Heart right ventricle (tissue), 16 donors: Measurements from ENCODE around the gene PIM3. TPM values are rescaled to one million over a fixed set of nuclear protein-coding genes. Genes with fewer than 3 reads are reported as not detected.

ENCODE experiments used
- ATAC-seq, 8 donors: fragments of 200-7000 bp; cut with Tn5 transposase; one replicate each; pipeline ENCODE4 v1.9.1; 2020; ENCODE audit warnings: mild to moderate bottlenecking in 8 of 8, moderate library complexity in 8 of 8, moderate number of reproducible peaks in 1 of 8
- DNase-seq, 2 donors: peaks; one replicate each; pipeline ENCODE4 v3.0.0-alpha.2; 2020
- H3K27ac ChIP-seq, 10 donors: fragments of 200-600 bp; sonication (generic) in 2 of 10; one replicate each; pipeline versions ENCODE4 v1.5.0 to v1.8.0; 2020 to 2022; ENCODE audit warnings: mild to moderate bottlenecking in 3 of 10
- H3K27me3 ChIP-seq, 7 donors: fragments of 200-600 bp; one replicate each; pipeline ENCODE4 v1.8.0; 2021 to 2022; ENCODE audit warnings: mild to moderate bottlenecking in 2 of 7
- H3K36me3 ChIP-seq, 9 donors: fragments of 200-600 bp; sonication (generic) in 1 of 9; one replicate each; pipeline versions ENCODE4 v1.5.0 to v1.8.0; 2020 to 2022; ENCODE audit warnings: mild to moderate bottlenecking in 2 of 9
- H3K4me1 ChIP-seq, 9 donors: fragments of 200-600 bp; sonication (generic) in 1 of 9; one replicate each; pipeline versions ENCODE4 v1.5.0 to v1.8.0; 2020 to 2022; ENCODE audit warnings: mild to moderate bottlenecking in 4 of 9
- H3K4me3 ChIP-seq, 10 donors: fragments of 200-600 bp; sonication (generic) in 2 of 10; one replicate each; pipeline versions ENCODE4 v1.5.0 to v1.8.0; 2020 to 2022; ENCODE audit warnings: mild to moderate bottlenecking in 7 of 10, moderate library complexity in 2 of 10
- H3K9me3 ChIP-seq, 11 donors: fragments of 200-600 bp in 10 of 11; sonication (generic) in 2 of 11; one replicate each; pipeline versions ENCODE4 v1.5.0 to v1.8.0; 2013 to 2022; ENCODE audit warnings: mild to moderate bottlenecking in 2 of 11, control low read depth in 1 of 11, moderate library complexity in 1 of 11
- WGBS, 2 donors: extraction: QIAGEN DNeasy Blood & Tissue Kit; methylation state at CpG; one replicate each; pipeline ENCODE4 v1.1.7; 2013; ENCODE audit warnings: inconsistent platforms in 1 of 2; 5-methylcytosine and 5-hydroxymethylcytosine counted together
- intact Hi-C, 10 donors: fragments of 100-400 bp; cut with DNase I; formaldehyde crosslinking; loops; one replicate each; pipeline versions ENCODE4 v1.11.1 to v1.14.2; 2022
- polyA plus RNA-seq, 2 donors: library from polyadenylated mRNA; stranded (reverse); fragments of 200-250 nt; gene quantifications; one replicate each; pipeline ENCODE4 v1.2.3, GENCODE V29; 2013
- total RNA-seq, 10 donors: library from RNA; stranded (reverse); fragmentation: NEBNext Ultra II Directional in 3 of 10; extraction: Animal tissue kit (Norgen Biotek cat#: 25700) in 3 of 10; gene quantifications; one replicate each; pipeline versions ENCODE4 v1.2.1 to v1.2.4, GENCODE V29; 2021 to 2023
- TF ChIP-seq, protein P1 (sequence below), 9 donors: fragments of 200-600 bp; sonication (generic) in 2 of 9; IDR thresholded peaks; one replicate each; pipeline versions ENCODE4 v1.5.0 to v1.8.0; 2021 to 2022; ENCODE audit warnings: antibody characterized with exemption in 9 of 9, mild to moderate bottlenecking in 5 of 9, moderate library complexity in 1 of 9
- donor health status: Arrhythmogenic right ventricular cardiomyopathy.
- donor health status: ischemic (EF 13 %, LVEDD 7.1; RV severe dilation, severe dysfunction).
- donor health status: healthy with polysubstance abuse.
- donor health status: DM: no; HTN: yes; CAD: no.
- donor health status: DM: no; HTN: no; CAD: no.
- donor health status: ischemic (EF 25% LVEDD 6.9; RV normal size, moderate dysfunction).
- donor health status: ischemic (EF 25% LVEDD 5.7; RV mildly dilated, moderate dysfunction).
- donor health status: healthy.
- donor health status: DM: yes; HTN: yes; CAD: no.
- donor health status: Ischemic cardiomyopathy.
- donor health status: ischemic (EF 35%, LVEDD 5.7; RV mildly dilated, moderate dysfunction).
- donor health status: nonischemic (EF 11% LVEDD 7.7; RV severe dilation, severe dysfunction).
- donor health status: DM: yes; HTN: yes; CAD: no.
- donor health status: PGD.
- donor health status: ischemic (EF 29% LVEDD 5.4; RV normal size, mild dysfunction).
- donor health status: nonischemic (EF 23%, LVEDD 6.1; RV moderate dilation, normal function).

The PIM3 gene
- total and polyA plus RNA-seq, 12 donors: 27.4 to 81.6 (median 43.7) TPM

DNA sequence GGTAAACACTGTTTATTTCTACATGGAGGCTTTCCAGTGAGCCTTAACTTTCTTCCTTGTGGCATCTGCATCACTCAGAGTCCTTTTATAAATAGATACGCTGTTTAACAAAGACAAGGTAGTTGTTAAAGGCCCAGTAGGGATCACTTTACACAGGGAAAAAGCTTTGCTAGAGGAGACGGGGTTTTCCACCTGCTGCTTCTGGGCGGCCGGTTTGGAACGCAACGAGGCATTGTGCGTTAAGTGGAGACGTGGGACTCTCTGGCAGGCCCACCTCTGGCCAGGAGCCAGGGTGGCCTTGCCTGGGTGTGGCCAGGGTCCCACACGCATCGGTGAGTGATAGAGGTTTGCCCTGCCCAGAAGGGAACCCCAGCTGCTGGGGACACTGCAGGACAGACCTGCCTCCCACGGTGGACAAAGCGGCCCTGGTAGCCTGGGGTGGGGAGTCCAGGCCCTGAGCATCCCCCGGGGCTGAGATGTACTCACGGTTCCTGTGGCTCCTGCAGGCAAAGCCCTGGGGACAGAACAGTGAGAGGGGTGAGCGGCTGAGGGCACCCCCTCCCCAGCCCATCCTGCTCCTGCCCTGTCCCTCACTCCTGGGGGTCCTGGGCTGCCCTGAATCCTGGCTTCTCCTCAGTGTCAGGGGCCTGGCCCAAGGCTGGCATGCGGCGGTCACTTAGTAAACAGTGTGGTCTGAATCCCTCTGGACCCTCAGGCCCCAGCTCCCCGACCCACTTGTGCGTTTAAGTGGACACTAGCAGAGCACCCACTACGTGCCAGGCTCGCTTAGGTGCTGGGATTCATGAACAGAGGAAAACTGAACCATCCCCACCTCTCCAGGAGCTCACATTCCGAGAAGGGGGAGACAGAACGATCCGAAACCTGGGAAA, 47.8 kb downstream of the PIM3 start:
- 77 to 79% methylated on average over 24 of the region's 24 CpGs for WGBS, 2 donors
- DNase-seq (no peak), ATAC-seq (no peak)
- Histone ChIP-seq H3K4me3 (no peak overlapping the region), H3K27ac (no peak overlapping the region), H3K9me3 (no peaks in the 10 kb centered on the region), H3K36me3 (no peaks in the 10 kb centered on the region), H3K27me3 (peaks cover 24 to 57% (median 42%) of the 10 kb centered on the region in 7 donors), H3K4me1 (peaks cover 0 to 5% (median 0%) of the 10 kb centered on the region in 9 donors)
- TF ChIP-seq, protein P1, sequence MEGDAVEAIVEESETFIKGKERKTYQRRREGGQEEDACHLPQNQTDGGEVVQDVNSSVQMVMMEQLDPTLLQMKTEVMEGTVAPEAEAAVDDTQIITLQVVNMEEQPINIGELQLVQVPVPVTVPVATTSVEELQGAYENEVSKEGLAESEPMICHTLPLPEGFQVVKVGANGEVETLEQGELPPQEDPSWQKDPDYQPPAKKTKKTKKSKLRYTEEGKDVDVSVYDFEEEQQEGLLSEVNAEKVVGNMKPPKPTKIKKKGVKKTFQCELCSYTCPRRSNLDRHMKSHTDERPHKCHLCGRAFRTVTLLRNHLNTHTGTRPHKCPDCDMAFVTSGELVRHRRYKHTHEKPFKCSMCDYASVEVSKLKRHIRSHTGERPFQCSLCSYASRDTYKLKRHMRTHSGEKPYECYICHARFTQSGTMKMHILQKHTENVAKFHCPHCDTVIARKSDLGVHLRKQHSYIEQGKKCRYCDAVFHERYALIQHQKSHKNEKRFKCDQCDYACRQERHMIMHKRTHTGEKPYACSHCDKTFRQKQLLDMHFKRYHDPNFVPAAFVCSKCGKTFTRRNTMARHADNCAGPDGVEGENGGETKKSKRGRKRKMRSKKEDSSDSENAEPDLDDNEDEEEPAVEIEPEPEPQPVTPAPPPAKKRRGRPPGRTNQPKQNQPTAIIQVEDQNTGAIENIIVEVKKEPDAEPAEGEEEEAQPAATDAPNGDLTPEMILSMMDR (IDR thresholded peaks at IDR 0.05): no peak
- intact Hi-C loops: no loop called here

DNA sequence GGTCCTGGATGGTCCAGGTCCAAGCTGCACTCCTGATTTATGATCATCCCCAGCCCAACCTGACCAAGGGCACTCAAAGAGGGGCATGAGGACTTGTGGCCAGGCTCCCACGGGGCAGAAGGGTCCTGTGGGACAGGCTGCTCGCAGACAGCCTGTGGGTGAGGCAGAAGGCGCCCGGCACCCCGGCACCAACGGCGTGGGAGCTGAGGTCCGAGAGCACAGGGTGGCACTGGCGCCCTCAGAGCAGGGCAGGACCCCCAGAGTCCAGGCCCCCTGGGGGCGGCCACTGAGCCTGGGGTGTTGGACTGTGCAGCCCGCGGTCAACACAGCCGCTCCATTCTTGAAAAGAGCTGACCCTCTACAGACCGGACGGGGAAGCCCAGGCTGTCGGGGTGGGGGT, 48.7 kb downstream of the PIM3 start:
- peaks cover 27 to 61% (median 51%) of the 10 kb centered on the region in 7 donors for H3K27me3 ChIP-seq

DNA sequence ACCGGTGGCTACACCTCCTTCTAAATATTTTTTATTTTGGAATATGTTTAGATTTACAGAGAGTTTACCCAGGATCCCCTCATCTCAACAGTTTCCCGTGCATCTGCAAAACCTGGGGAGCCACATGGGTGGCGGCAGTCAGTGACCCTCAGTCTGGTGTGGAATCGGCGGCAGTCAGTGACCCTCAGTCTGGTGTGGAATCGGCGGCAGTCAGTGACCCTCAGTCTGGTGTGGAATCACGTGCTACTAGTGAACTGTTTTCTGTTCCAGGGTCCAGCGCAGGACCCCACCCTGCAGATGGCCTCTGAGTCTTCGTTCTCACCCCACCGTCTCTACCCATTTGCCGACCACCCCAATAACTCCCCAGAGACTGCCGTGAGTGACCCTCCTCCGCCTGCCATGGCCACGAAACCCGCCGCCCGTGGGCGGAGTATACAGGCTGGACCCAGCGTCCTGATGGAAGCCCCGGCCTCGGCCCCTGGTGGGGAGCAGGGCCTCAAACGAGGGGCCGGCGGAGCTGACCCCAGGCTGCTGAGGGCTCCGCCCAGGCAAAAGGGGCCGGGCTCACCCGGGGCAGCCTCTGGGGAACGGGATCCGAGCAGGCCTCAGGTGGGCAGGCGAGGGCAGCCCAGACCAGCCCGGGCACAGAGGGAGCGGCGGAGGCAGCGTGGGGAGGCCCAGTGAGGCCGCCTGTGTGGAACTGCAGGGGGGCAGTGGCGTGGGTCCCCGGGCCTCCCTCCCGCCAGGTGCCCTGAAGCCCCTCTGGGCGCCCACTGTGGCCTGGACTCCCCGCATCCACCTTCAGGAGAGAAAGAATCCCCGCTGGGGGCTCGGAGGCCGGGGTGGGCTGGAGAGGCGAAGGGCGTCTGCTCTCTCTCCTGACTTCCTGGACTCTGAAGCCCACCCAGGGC, 49.4 kb downstream of the PIM3 start:
- ATAC-seq (no peak), DNase-seq (no peak)
- Histone ChIP-seq H3K4me1 (peaks cover 0 to 12% (median 6%) of the 10 kb centered on the region in 9 donors), H3K4me3 (no peak overlapping the region), H3K27ac (no peak overlapping the region), H3K36me3 (no peaks in the 10 kb centered on the region), H3K9me3 (no peaks in the 10 kb centered on the region), H3K27me3 (peaks cover 35 to 69% (median 58%) of the 10 kb centered on the region in 7 donors)
- intact Hi-C loops: no loop called here
- whole genome bisulfite sequencing, 2 donors: 66 to 68% methylated on average over 44 to 46 of the region's 46 CpGs
- TF ChIP-seq, protein P1 (IDR thresholded peaks at IDR 0.05): no peak

More for the DNA sequence above, 48.7 kb downstream of the PIM3 start:
- intact Hi-C loops: no loop called here
- Histone ChIP-seq H3K4me1 (peaks cover 0 to 5% (median 0%) of the 10 kb centered on the region in 9 donors), H3K9me3 (no peaks in the 10 kb centered on the region), H3K4me3 (no peak overlapping the region), H3K36me3 (no peaks in the 10 kb centered on the region), H3K27ac (no peak overlapping the region)
- DNase-seq (no peak), ATAC-seq (no peak)
- 90 to 94% methylated on average over 16 of the region's 16 CpGs for WGBS, 2 donors
- TF ChIP-seq, protein P1 (IDR thresholded peaks at IDR 0.05): no peak
